Loucy (cell line): ENCODE measurements around the gene MYH14.

Experiments used
- EZH2phosphoT487 ChIP-seq: fragments of 200-600 bp; IDR thresholded peaks from 2 replicates; pipeline ENCODE4 v1.6.1; 2018; ENCODE audit warnings: antibody characterized with exemption, mild to moderate bottlenecking, moderate library complexity, borderline replicate concordance
- TF ChIP-seq, protein P1 (sequence below): fragments of 200-600 bp; sonication (generic); conservative IDR thresholded peaks from 2 replicates; pipeline ENCODE4 v1.5.1; 2014; ENCODE audit warnings: mild to moderate bottlenecking, antibody characterized with exemption, low read length

GRCh38 chr19:50309396-50310125 lies 106.1 kb downstream of the MYH14 start:
- no peak for TF ChIP-seq EZH2phosphoT487
- TF ChIP-seq, protein P1, sequence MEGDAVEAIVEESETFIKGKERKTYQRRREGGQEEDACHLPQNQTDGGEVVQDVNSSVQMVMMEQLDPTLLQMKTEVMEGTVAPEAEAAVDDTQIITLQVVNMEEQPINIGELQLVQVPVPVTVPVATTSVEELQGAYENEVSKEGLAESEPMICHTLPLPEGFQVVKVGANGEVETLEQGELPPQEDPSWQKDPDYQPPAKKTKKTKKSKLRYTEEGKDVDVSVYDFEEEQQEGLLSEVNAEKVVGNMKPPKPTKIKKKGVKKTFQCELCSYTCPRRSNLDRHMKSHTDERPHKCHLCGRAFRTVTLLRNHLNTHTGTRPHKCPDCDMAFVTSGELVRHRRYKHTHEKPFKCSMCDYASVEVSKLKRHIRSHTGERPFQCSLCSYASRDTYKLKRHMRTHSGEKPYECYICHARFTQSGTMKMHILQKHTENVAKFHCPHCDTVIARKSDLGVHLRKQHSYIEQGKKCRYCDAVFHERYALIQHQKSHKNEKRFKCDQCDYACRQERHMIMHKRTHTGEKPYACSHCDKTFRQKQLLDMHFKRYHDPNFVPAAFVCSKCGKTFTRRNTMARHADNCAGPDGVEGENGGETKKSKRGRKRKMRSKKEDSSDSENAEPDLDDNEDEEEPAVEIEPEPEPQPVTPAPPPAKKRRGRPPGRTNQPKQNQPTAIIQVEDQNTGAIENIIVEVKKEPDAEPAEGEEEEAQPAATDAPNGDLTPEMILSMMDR: no peak
